ENCODE measurements around the gene GALNT17.

The GALNT17 gene

DNA sequence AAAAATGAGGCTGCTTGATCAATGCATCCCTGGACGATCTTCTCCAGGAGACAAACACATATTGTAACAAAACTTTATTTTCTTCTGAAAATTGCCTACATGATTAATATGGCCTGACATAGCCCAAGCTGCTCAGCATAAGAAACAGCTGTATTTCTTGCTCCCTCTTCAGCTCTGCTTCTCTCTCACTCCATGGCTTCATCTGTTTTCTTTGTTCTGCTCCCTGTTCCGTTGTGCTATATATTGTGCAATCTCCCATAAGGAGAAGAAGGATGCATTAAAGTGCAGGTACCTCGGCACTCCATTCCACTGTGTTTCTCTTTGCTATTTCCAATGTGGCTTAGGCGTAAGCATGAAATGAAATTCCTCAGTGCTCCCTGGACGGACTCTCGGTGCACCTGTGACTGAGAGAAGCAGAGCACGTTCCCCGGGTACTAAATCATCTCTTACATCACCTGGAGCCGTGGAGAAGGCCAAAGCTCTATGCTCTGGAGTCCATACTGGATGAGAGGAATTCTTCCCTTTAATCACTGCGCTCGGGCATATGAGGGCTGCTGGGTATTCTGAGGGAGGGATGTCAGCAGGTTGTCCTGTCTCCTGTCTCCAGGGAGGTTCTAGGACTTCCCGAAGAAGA is 254.3 kb downstream of the GALNT17 start:
- no peaks in the 10 kb centered on the region for H3K36me3 ChIP-seq (replicated peaks; ENCODE audit: insufficient read depth, low read length)
- DNase-seq: no peak
- no peak overlapping the region for H2AFZ ChIP-seq (ENCODE audit: low read length)
- H3K4me2 ChIP-seq (ENCODE audit: low read depth, low read length): no peak overlapping the region
- no peaks in the 10 kb centered on the region for H3F3A ChIP-seq (ENCODE audit: insufficient read depth, low read length)
- H3K9me3 ChIP-seq (replicated peaks; ENCODE audit: insufficient read depth, low read length): no peaks in the 10 kb centered on the region
- no peak overlapping the region for H3K4me3 ChIP-seq (ENCODE audit: low read length)
- H3K79me2 ChIP-seq (ENCODE audit: low read length): no peaks in the 10 kb centered on the region
- TF ChIP-seq EZH2 (optimal IDR thresholded peaks at IDR 0.05; ENCODE audit: low read depth, low read length): no peak
- TF ChIP-seq, protein P1, sequence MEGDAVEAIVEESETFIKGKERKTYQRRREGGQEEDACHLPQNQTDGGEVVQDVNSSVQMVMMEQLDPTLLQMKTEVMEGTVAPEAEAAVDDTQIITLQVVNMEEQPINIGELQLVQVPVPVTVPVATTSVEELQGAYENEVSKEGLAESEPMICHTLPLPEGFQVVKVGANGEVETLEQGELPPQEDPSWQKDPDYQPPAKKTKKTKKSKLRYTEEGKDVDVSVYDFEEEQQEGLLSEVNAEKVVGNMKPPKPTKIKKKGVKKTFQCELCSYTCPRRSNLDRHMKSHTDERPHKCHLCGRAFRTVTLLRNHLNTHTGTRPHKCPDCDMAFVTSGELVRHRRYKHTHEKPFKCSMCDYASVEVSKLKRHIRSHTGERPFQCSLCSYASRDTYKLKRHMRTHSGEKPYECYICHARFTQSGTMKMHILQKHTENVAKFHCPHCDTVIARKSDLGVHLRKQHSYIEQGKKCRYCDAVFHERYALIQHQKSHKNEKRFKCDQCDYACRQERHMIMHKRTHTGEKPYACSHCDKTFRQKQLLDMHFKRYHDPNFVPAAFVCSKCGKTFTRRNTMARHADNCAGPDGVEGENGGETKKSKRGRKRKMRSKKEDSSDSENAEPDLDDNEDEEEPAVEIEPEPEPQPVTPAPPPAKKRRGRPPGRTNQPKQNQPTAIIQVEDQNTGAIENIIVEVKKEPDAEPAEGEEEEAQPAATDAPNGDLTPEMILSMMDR (IDR thresholded peaks at IDR 0.05; ENCODE audit: low read length): no peak
- TF ChIP-seq EZH2phosphoT487 (IDR thresholded peaks at IDR 0.05; ENCODE audit: low read length): no peak
- no peaks in the 10 kb centered on the region for H3K27me3 ChIP-seq (replicated peaks; ENCODE audit: insufficient read depth, low read length)
- no peaks in the 10 kb centered on the region for H4K20me1 ChIP-seq (ENCODE audit: insufficient read depth, low read length)
- no peak overlapping the region for H3K9ac ChIP-seq (ENCODE audit: low read length)
- H3K4me1 ChIP-seq (ENCODE audit: low read length): no peaks in the 10 kb centered on the region
- H3K27ac ChIP-seq (ENCODE audit: low read length): no peak overlapping the region
- no peaks in the 10 kb centered on the region for H3K9me2 ChIP-seq (replicated peaks; ENCODE audit: insufficient read depth, low read length)

DNA sequence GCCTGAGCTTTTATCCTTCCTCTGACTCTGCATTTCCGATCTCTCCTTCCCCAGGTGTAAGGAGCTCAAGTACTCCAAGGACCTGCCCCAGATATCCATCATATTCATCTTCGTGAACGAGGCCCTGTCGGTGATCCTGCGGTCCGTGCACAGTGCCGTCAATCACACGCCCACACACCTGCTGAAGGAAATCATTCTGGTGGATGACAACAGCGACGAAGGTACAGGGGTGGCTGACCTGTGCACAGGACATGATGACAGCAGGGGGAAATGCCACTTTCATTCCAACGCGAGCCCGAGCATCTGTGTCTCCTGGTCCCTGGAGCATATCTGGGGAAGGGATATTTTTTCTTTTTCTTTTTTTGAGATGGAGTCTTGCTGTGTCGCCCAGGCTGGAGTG is 256.2 kb downstream of the GALNT17 start:
- Histone ChIP-seq H3K79me2 (ENCODE audit: low read length) (no peaks in the 10 kb centered on the region), H3K9ac (ENCODE audit: low read length) (no peak overlapping the region), H2AFZ (ENCODE audit: low read length) (no peak overlapping the region), H3K27ac (ENCODE audit: low read length) (no peak overlapping the region), H3K36me3 (replicated peaks; ENCODE audit: insufficient read depth, low read length) (no peaks in the 10 kb centered on the region), H3K4me2 (ENCODE audit: low read depth, low read length) (no peak overlapping the region), H3K9me3 (replicated peaks; ENCODE audit: insufficient read depth, low read length) (no peaks in the 10 kb centered on the region), H3K9me2 (replicated peaks; ENCODE audit: insufficient read depth, low read length) (no peaks in the 10 kb centered on the region), H3K4me3 (ENCODE audit: low read length) (no peak overlapping the region), H4K20me1 (ENCODE audit: insufficient read depth, low read length) (no peaks in the 10 kb centered on the region), H3K27me3 (replicated peaks; ENCODE audit: insufficient read depth, low read length) (no peaks in the 10 kb centered on the region), H3F3A (ENCODE audit: insufficient read depth, low read length) (no peaks in the 10 kb centered on the region), H3K4me1 (ENCODE audit: low read length) (no peaks in the 10 kb centered on the region)
- no peak for DNase-seq
- TF ChIP-seq EZH2phosphoT487 (IDR thresholded peaks at IDR 0.05; ENCODE audit: low read length) (no peak), EZH2 (optimal IDR thresholded peaks at IDR 0.05; ENCODE audit: low read depth, low read length) (no peak)
- TF ChIP-seq, protein P1 (IDR thresholded peaks at IDR 0.05; ENCODE audit: low read length): no peak

DNA sequence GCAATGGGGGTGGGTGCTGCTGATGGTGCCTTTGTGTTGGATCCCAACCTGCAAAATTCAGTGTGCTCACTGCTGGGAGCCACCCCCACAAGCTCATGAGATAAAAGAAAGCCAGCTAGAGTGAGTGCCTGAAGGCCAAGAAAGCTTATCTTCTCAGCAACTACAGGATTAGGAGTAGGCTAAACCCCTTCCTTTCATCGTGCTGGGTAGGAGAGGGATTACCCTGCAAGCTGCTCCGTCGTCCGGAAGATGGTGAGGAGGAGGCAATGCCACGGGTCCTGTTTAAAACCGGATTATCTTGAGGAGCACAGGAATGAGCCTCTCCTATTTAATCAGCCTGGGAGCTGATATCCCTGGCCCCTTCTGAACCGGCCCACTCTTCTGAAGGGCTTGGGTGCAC is 258.0 kb downstream of the GALNT17 start:
- Histone ChIP-seq H3K4me1 (ENCODE audit: low read length) (no peaks in the 10 kb centered on the region), H3K27ac (ENCODE audit: low read length) (no peak overlapping the region)

More for the DNA sequence above, 258.0 kb downstream of the GALNT17 start:
- DNase-seq: no peak
- H3K36me3 ChIP-seq (replicated peaks; ENCODE audit: insufficient read depth, low read length): no peaks in the 10 kb centered on the region
- H3K9me3 ChIP-seq (replicated peaks; ENCODE audit: insufficient read depth, low read length): no peaks in the 10 kb centered on the region
- no peak overlapping the region for H3K9ac ChIP-seq (ENCODE audit: low read length)
- H3K27me3 ChIP-seq (replicated peaks; ENCODE audit: insufficient read depth, low read length): no peaks in the 10 kb centered on the region
- no peaks in the 10 kb centered on the region for H3F3A ChIP-seq (ENCODE audit: insufficient read depth, low read length)
- no peaks in the 10 kb centered on the region for H4K20me1 ChIP-seq (ENCODE audit: insufficient read depth, low read length)
- H3K4me3 ChIP-seq (ENCODE audit: low read length): no peak overlapping the region
- TF ChIP-seq, protein P1 (IDR thresholded peaks at IDR 0.05; ENCODE audit: low read length): no peak
- TF ChIP-seq EZH2 (optimal IDR thresholded peaks at IDR 0.05; ENCODE audit: low read depth, low read length) (no peak), EZH2phosphoT487 (IDR thresholded peaks at IDR 0.05; ENCODE audit: low read length) (no peak)
- H2AFZ ChIP-seq (ENCODE audit: low read length): no peak overlapping the region
- no peaks in the 10 kb centered on the region for H3K9me2 ChIP-seq (replicated peaks; ENCODE audit: insufficient read depth, low read length)
- H3K79me2 ChIP-seq (ENCODE audit: low read length): no peaks in the 10 kb centered on the region
- H3K4me2 ChIP-seq (ENCODE audit: low read depth, low read length): no peak overlapping the region
